OCI-LY7 (cell line): Measurements from ENCODE around the gene DGUOK.

Experiments used
- EZH2phosphoT487 ChIP-seq: fragments of 200-600 bp; sonication (generic); IDR thresholded peaks from 2 replicates; pipeline ENCODE4 v1.6.1; 2018; ENCODE audit warnings: low read depth, borderline replicate concordance, mild to moderate bottlenecking, mixed run types, antibody characterized with exemption, low read length, moderate library complexity, mixed read lengths
- TF ChIP-seq, protein P1 (sequence below): fragments of 200-600 bp; sonication (generic); conservative IDR thresholded peaks from 2 replicates; pipeline ENCODE4 v1.5.1; 2014; ENCODE audit warnings: mild to moderate bottlenecking, antibody characterized with exemption, low read length, moderate library complexity, mixed read lengths

DNA sequence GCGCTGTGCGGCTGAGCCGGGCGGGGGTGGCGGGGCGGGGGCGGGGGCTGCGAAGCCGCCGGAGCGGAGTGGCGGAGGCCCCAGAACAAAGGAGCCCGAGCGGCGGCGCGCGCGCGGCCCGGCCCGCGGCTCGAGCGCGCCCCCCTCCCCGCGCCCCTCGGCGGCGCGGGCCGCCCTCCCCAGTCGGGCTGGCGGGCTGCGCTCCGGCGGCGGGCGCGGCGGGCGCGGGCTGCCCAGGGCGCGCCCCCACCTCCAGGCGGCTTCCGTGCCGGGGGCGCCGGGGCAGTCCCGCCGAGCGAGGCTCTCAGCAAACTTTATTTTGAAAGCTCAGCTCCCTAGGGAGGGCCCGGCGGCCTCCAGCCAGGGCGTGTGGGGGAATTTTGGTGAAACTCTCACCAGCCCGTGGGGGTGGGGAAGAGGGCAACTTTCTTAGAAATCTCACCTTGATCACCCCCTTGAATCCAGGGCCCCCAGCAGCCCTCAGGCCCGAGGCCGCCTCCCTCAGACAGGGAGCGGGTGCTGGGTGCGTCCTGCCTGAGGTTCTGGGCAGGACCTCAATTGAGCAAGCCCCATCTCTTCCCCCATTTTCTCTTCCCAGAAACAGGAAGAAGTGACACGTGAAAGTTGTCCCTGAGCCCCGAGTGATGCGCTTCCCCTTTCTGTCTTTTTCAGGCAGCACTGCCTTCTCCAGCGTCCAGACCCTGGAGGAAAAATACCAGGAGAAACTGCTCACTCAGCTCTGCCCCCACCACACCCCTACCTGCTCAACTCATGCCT, 58.8 kb downstream of the DGUOK start:
- TF ChIP-seq, protein P1, sequence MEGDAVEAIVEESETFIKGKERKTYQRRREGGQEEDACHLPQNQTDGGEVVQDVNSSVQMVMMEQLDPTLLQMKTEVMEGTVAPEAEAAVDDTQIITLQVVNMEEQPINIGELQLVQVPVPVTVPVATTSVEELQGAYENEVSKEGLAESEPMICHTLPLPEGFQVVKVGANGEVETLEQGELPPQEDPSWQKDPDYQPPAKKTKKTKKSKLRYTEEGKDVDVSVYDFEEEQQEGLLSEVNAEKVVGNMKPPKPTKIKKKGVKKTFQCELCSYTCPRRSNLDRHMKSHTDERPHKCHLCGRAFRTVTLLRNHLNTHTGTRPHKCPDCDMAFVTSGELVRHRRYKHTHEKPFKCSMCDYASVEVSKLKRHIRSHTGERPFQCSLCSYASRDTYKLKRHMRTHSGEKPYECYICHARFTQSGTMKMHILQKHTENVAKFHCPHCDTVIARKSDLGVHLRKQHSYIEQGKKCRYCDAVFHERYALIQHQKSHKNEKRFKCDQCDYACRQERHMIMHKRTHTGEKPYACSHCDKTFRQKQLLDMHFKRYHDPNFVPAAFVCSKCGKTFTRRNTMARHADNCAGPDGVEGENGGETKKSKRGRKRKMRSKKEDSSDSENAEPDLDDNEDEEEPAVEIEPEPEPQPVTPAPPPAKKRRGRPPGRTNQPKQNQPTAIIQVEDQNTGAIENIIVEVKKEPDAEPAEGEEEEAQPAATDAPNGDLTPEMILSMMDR: no peak
- no peak for TF ChIP-seq EZH2phosphoT487
